GM12878 (cell line): ENCODE measurements around the gene RSBN1L. TPM values are rescaled to one million over a fixed set of nuclear protein-coding genes. Genes with fewer than 3 reads are reported as not detected.

Experiments
- ATAC-seq: fragments of 200-7000 bp; cut with Tn5 transposase; 3 replicates; pipeline ENCODE4 v1.9.1; 2020; ENCODE audit warnings: mild to moderate bottlenecking, moderate library complexity
- BruUV-seq: library from RNA; stranded (reverse); fragments of 400-500 nt; replicated peaks from 2 replicates; lab custom pipeline; 2021; lab: Mats Ljungman, UMichigan
- CTCF ChIA-PET: fragments of 300-600 bp; sonication (Branson Sonifier 250); formaldehyde crosslinking; extraction: SDS; loops from one replicate; lab custom pipeline; 2021; ENCODE audit warnings: inconsistent platforms; lab: Yijun Ruan, JAX
- POLR2A ChIA-PET: fragments of 350-600 bp; formaldehyde crosslinking; extraction: SDS; loops from one replicate; lab custom pipeline; 2021; ENCODE audit warnings: inconsistent platforms; lab: Charles Lee
- RAD21 ChIA-PET: fragments of 300-600 bp; sonication (Branson Sonifier 250); formaldehyde crosslinking; loops from one replicate; lab custom pipeline; 2023; ENCODE audit warnings: antibody characterized with exemption; ENCODE audit not compliant: unreplicated experiment; lab: Charles Lee
- SMC1A ChIA-PET: fragments of 300-600 bp; sonication (Branson Sonifier 250); formaldehyde crosslinking; loops from one replicate; lab custom pipeline; 2023; ENCODE audit not compliant: unreplicated experiment, uncharacterized antibody; lab: Charles Lee
- DNase-seq: peaks from one replicate; pipeline ENCODE4 v3.0.0-alpha.2; 2011; ENCODE audit warnings: low read depth, low spot score
- FAIRE-seq: peaks from 3 replicates; lab custom pipeline; 2011; peaks lifted over from hg19 to GRCh38; lab: Jason Lieb, UNC
- H2AFZ ChIP-seq: 2 replicates; pipeline ENCODE4 v1.6.0; 2011; ENCODE audit warnings: low read depth, low read length, control low read depth; ENCODE audit not compliant: control insufficient read depth
- H3K27ac ChIP-seq: 2 replicates; pipeline ENCODE4 v1.5.1; 2011; ENCODE audit warnings: control low read depth; ENCODE audit not compliant: control insufficient read depth, insufficient read depth
- H3K27me3 ChIP-seq, 2 experiments: replicated peaks in 1 of 2; 2 replicates each; pipeline versions ENCODE4 v1.6.0 to v1.6.1; 2011; ENCODE audit warnings: low read length in 1 of 2; ENCODE audit not compliant: control insufficient read depth in 2 of 2, insufficient read depth in 2 of 2
- H3K36me3 ChIP-seq, 2 experiments: 2 replicates each; pipeline ENCODE4 v1.5.1; 2011; ENCODE audit warnings: low read length in 1 of 2; ENCODE audit not compliant: control insufficient read depth in 2 of 2, insufficient read depth in 2 of 2
- H3K4me1 ChIP-seq: 2 replicates; pipeline ENCODE4 v1.6.1; 2011; ENCODE audit warnings: mild to moderate bottlenecking, low read length, moderate library complexity, mixed read lengths; ENCODE audit not compliant: control insufficient read depth, insufficient read depth
- H3K4me2 ChIP-seq: 2 replicates; pipeline ENCODE4 v1.6.0; 2011; ENCODE audit warnings: control low read depth; ENCODE audit not compliant: control insufficient read depth, insufficient read depth
- H3K4me3 ChIP-seq: fragments of 200-600 bp; sonication (generic); 2 replicates; pipeline ENCODE4 v1.5.1; 2016
- H3K79me2 ChIP-seq: 2 replicates; pipeline ENCODE4 v1.6.0; 2011; ENCODE audit warnings: low read length; ENCODE audit not compliant: control insufficient read depth, insufficient read depth
- H3K9ac ChIP-seq: 2 replicates; pipeline ENCODE4 v1.8.0; 2011; ENCODE audit warnings: low read length, control low read depth, mixed read lengths; ENCODE audit not compliant: control insufficient read depth, insufficient read depth
- H3K9me3 ChIP-seq: replicated peaks from 3 replicates; pipeline ENCODE4 v1.5.1; 2011; ENCODE audit warnings: mild to moderate bottlenecking, low read length; ENCODE audit not compliant: control insufficient read depth, insufficient read depth
- H4K20me1 ChIP-seq: 2 replicates; pipeline ENCODE4 v1.6.0; 2011; ENCODE audit not compliant: control insufficient read depth, insufficient read depth
- BACH1 ChIP-seq: fragments of 450-650 bp; IDR thresholded peaks from 2 replicates; pipeline ENCODE4 v1.6.1; 2017; ENCODE audit warnings: mild to moderate bottlenecking, borderline replicate concordance
- CHD2 ChIP-seq: IDR thresholded peaks from 2 replicates; pipeline ENCODE4 v1.6.1; 2011; ENCODE audit warnings: low read depth, low read length, improper control_type of control experiment, borderline replicate concordance
- CHD4 ChIP-seq: fragments of 200-600 bp; sonication (generic); IDR thresholded peaks from 2 replicates; pipeline ENCODE4 v1.6.1; 2016; ENCODE audit warnings: mild to moderate bottlenecking
- ETV6 ChIP-seq, 2 experiments: fragments of 450-650 bp in 1 of 2; IDR thresholded peaks in 1 of 2; conservative IDR thresholded peaks in 1 of 2; 2 replicates each; pipeline ENCODE4 v1.6.1; 2014; ENCODE audit warnings: antibody characterized with exemption in 1 of 2, borderline replicate concordance in 1 of 2, low read depth in 1 of 2, mild to moderate bottlenecking in 1 of 2, moderate library complexity in 1 of 2
- FOXM1 ChIP-seq: IDR thresholded peaks from 2 replicates; pipeline ENCODE4 v1.6.1; 2012; ENCODE audit warnings: low read depth, mild to moderate bottlenecking, inconsistent platforms, low read length, moderate library complexity
- KDM1A ChIP-seq: fragments of 200-600 bp; sonication (generic); IDR thresholded peaks from 2 replicates; pipeline ENCODE4 v1.6.1; 2016; ENCODE audit warnings: borderline replicate concordance
- KLF5 ChIP-seq: fragments of 450-650 bp; IDR thresholded peaks from 2 replicates; pipeline ENCODE4 v1.6.1; 2014; ENCODE audit warnings: mild to moderate bottlenecking; ENCODE audit not compliant: partially characterized antibody
- LARP7 ChIP-seq: fragments of 450-650 bp; IDR thresholded peaks from 2 replicates; pipeline ENCODE4 v1.6.1; 2017; ENCODE audit warnings: mild to moderate bottlenecking
- NFXL1 ChIP-seq: fragments of 450-650 bp; IDR thresholded peaks from 2 replicates; pipeline ENCODE4 v1.6.1; 2017; ENCODE audit warnings: antibody characterized with exemption, mild to moderate bottlenecking, borderline replicate concordance
- POLR2A ChIP-seq: IDR thresholded peaks from 2 replicates; pipeline ENCODE4 v1.6.1; 2011; ENCODE audit warnings: low read depth, mild to moderate bottlenecking, low read length
- POU2F2 ChIP-seq: IDR thresholded peaks from 3 replicates; pipeline ENCODE4 v1.6.1; 2011; ENCODE audit warnings: low read depth, mild to moderate bottlenecking, low read length, borderline replicate concordance
- RCOR1 ChIP-seq: conservative IDR thresholded peaks from 2 replicates; pipeline ENCODE4 v1.6.1; 2012; ENCODE audit warnings: low read depth, low read length, improper control_type of control experiment
- RFX5 ChIP-seq: IDR thresholded peaks from 2 replicates; pipeline ENCODE4 v1.6.1; 2011; ENCODE audit warnings: low read depth, low read length, improper control_type of control experiment
- SRF ChIP-seq, 2 experiments: IDR thresholded peaks; 2 replicates each; pipeline ENCODE4 v1.6.1; 2011; ENCODE audit warnings: low read depth in 2 of 2, low read length in 2 of 2, mild to moderate bottlenecking in 1 of 2, moderate library complexity in 1 of 2
- STAT3 ChIP-seq: IDR thresholded peaks from 2 replicates; pipeline ENCODE4 v1.6.1; 2011; ENCODE audit warnings: low read depth, low read length, improper control_type of control experiment
- ZBED1 ChIP-seq: IDR thresholded peaks from 2 replicates; pipeline ENCODE4 v1.6.1; 2016; ENCODE audit warnings: borderline replicate concordance
- ZNF207 ChIP-seq: fragments of 450-650 bp; IDR thresholded peaks from 2 replicates; pipeline ENCODE4 v1.6.1; 2014; ENCODE audit warnings: antibody characterized with exemption, mild to moderate bottlenecking, borderline replicate concordance
- ZNF217 ChIP-seq: fragments of 450-650 bp; IDR thresholded peaks from 2 replicates; pipeline ENCODE4 v1.6.1; 2017; ENCODE audit warnings: antibody characterized with exemption, mild to moderate bottlenecking
- WGBS: methylation state at CpG from one replicate; pipeline ENCODE4 v1.1.6; 2016; ENCODE audit warnings: low lambda C conversion rate; ENCODE audit not compliant: insufficient replicate concordance, insufficient coverage; ENCODE audit errors: missing lambda C conversion rate; 5-methylcytosine and 5-hydroxymethylcytosine counted together
- in situ Hi-C: fragments of 300-500 bp; cut with MboI; formaldehyde crosslinking; loops from 9 replicates; pipeline ENCODE4 v1.14.3; 2018; ENCODE audit warnings: mixed read lengths
- intact Hi-C: fragments of 100-400 bp; cut with micrococcal nuclease; formaldehyde crosslinking; loops from one replicate; pipeline ENCODE4 v1.14.2; 2022; ENCODE audit not compliant: unreplicated experiment
- polyA plus RNA-seq, 11 experiments: library from polyadenylated mRNA; depleted of rRNA in 4 of 11; unstranded in 6 of 11; stranded (reverse) in 5 of 11; fragments of >200 nt; fragmentation: Nextera tagmentation in 4 of 11; fragmentation: Illumina TruSeq in 1 of 11; extraction: Ambion mirVana in 4 of 11; extraction: Trizol in 1 of 11; gene quantifications; 1 replicate in 1 of 11; 2 replicates in 10 of 11; pipeline versions ENCODE4 v1.2.1 to v1.2.3, GENCODE V29; 2011 to 2016; ENCODE audit warnings: inconsistent platforms in 2 of 11, missing spikeins in 2 of 11, low read depth in 1 of 11
- total RNA-seq, 4 experiments: library from RNA; depleted of rRNA in 3 of 4; stranded (reverse); fragments of >200 nt in 3 of 4; fragmentation: Illumina TruSeq in 1 of 4; extraction: Trizol in 1 of 4; gene quantifications; 2 replicates each; pipeline versions ENCODE4 v1.2.1 to v1.2.3, GENCODE V29; 2013 to 2021
- TF ChIP-seq, protein P1 (sequence below): IDR thresholded peaks from 2 replicates; pipeline ENCODE4 v1.6.1; 2012; ENCODE audit warnings: low read depth, low read length, improper control_type of control experiment
- TF ChIP-seq, protein P2 (sequence below): IDR thresholded peaks from 2 replicates; pipeline ENCODE4 v1.6.1; 2011; ENCODE audit warnings: low read depth, mild to moderate bottlenecking, low read length, moderate library complexity, borderline replicate concordance; ENCODE audit errors: extremely low read depth

Gene RSBN1L
- total and polyA plus RNA-seq, 10 of the 15 experiments (the other 5 are each of a cell fraction or from before 2014, with no cell fraction given): 4.5 to 23.7 (median 10.3) TPM

DNA sequence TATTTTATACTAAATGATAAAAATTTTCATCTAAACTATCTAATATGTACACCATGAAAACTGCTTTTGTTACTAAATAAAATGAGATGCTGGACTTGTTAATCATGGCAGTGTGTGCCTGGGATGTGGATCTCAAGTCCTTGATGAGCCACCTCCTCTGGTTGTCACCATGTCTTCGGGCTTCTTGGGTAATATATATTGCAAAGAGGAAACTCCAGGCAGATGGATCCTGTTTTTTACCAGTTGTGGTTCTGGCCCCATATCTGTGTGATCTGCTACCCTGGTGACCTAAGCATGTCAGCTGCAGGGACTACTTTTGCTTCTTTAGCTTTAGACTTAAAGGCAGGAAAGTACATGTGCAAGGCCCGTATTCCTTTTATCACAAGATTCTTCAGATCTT, 55.8 kb downstream of the RSBN1L start:
- H3K27ac ChIP-seq: no peak overlapping the region
- H3K9ac ChIP-seq: no peak overlapping the region
- no peak overlapping the region for H3K4me3 ChIP-seq
- DNase-seq: no peak
- FAIRE-seq: no peak
- POLR2A ChIA-PET: no interaction called here
- H3K9me3 ChIP-seq: no peaks in the 10 kb centered on the region
- peaks cover 0 to 2% of the 10 kb centered on the region in 2 experiments; a peak in 2 of 4 replicates for H3K36me3 ChIP-seq
- H2AFZ ChIP-seq: no peak overlapping the region
- no peaks in the 10 kb centered on the region for H3K27me3 ChIP-seq
- RAD21 ChIA-PET: no interaction called here
- in situ Hi-C loops: loop anchor here (5.0 kb wide), 1 partner anchor 95 kb away; no protein-coding TSS in a partner anchor
- CTCF ChIA-PET: interaction anchor here (1.2 to 9.8 kb wide), 2 partner anchors 14 to 98 kb away, joined by 4 to 218 read pairs; no protein-coding TSS in a partner anchor
- H3K4me1 ChIP-seq: no peaks in the 10 kb centered on the region
- SMC1A ChIA-PET: no interaction called here
- BruUV-seq: no TSS peak
- H3K4me2 ChIP-seq: no peak overlapping the region
- no peak for TF ChIP-seq CHD4
- no peak for TF ChIP-seq ETV6 (conservative IDR thresholded peaks at IDR 0.05 in 1 of 2, IDR thresholded peaks at IDR 0.05 in 1 of 2; ENCODE audit: borderline replicate concordance in 1 of 2, low read depth in 1 of 2)
- no peak for TF ChIP-seq RCOR1
- TF ChIP-seq ZNF217: no peak
- TF ChIP-seq BACH1: no peak
- no peak for TF ChIP-seq LARP7
- no peak for TF ChIP-seq SRF (IDR thresholded peaks at IDR 0.05; ENCODE audit: low read depth in 2 of 2, low read length in 2 of 2)
- no peak for TF ChIP-seq KLF5
- TF ChIP-seq FOXM1: no peak
- TF ChIP-seq NFXL1: no peak
- no peak for TF ChIP-seq CHD2
- TF ChIP-seq STAT3: no peak
- no peak for TF ChIP-seq POU2F2
- no peak for TF ChIP-seq POLR2A
- TF ChIP-seq, protein P1, sequence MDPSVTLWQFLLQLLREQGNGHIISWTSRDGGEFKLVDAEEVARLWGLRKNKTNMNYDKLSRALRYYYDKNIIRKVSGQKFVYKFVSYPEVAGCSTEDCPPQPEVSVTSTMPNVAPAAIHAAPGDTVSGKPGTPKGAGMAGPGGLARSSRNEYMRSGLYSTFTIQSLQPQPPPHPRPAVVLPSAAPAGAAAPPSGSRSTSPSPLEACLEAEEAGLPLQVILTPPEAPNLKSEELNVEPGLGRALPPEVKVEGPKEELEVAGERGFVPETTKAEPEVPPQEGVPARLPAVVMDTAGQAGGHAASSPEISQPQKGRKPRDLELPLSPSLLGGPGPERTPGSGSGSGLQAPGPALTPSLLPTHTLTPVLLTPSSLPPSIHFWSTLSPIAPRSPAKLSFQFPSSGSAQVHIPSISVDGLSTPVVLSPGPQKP: no peak
- TF ChIP-seq ZBED1: no peak
- TF ChIP-seq, protein P2, sequence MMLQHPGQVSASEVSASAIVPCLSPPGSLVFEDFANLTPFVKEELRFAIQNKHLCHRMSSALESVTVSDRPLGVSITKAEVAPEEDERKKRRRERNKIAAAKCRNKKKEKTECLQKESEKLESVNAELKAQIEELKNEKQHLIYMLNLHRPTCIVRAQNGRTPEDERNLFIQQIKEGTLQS: no peak
- no peak for TF ChIP-seq ZNF207
- no peak for TF ChIP-seq KDM1A
- no peak for TF ChIP-seq RFX5
- intact Hi-C loops: no loop called here
- ATAC-seq: no peak
- H3K79me2 ChIP-seq: peaks cover 2% of the 10 kb centered on the region; the same call in 1 of the 2 replicates
- 83% methylated on average over 2 of the region's 2 CpGs for WGBS
- no peaks in the 10 kb centered on the region for H4K20me1 ChIP-seq
